ENCODE data around the gene RAET1G. TPM values are rescaled to one million over a fixed set of nuclear protein-coding genes. Genes with fewer than 3 reads are reported as not detected.

RAET1G gene
- total and polyA plus RNA-seq, 2 donors (not counting 3 experiments of a cell fraction or from before 2014, with no cell fraction given): 1.6 to 2.1 TPM

GRCh38 chr6:149897855-149898744 is 24.8 kb downstream of the RAET1G start, which contains the start of gene RAET1E:
RAET1E (minus strand) TSS chr6:149898113; CDS start chr6:149890901, 7,212 bp downstream.
- Histone ChIP-seq H3K4me1 (ENCODE audit: control insufficient read depth, extremely low read depth, insufficient read depth, low read length) (peaks cover 17% of the 10 kb centered on the region), H3K27ac (ENCODE audit: insufficient read depth, low read depth, low read length) (no peak within 1 kb of the TSS), H2AFZ (ENCODE audit: low read depth, low read length) (peak within 1 kb of the TSS; percentile 8), H3K4me2 (ENCODE audit: insufficient read depth, low read length) (no peak within 1 kb of the TSS), H3K27me3 (ENCODE audit: control insufficient read depth in 2 of 2, insufficient read depth in 2 of 2, low read length in 2 of 2) (peaks cover 2 to 7% of the 10 kb centered on the region in 2 experiments), H3K9ac (replicated peaks; ENCODE audit: extremely low read depth, insufficient read depth, low read length) (no peak within 1 kb of the TSS), H4K20me1 (replicated peaks; ENCODE audit: control insufficient read depth, extremely low read depth, insufficient read depth, low read length) (no peaks in the 10 kb centered on the region), H3K9me3 (replicated peaks; ENCODE audit: control insufficient read depth, insufficient read depth, low read length) (no peaks in the 10 kb centered on the region), H3K79me2 (ENCODE audit: control insufficient read depth, insufficient read depth, low read length) (no peaks in the 10 kb centered on the region), H3K9me1 (replicated peaks; ENCODE audit: control insufficient read depth, extremely low read depth, insufficient read depth, low read length) (no peaks in the 10 kb centered on the region), H3K36me3 (ENCODE audit: control insufficient read depth in 2 of 2, extremely low read depth in 1 of 2, insufficient read depth in 2 of 2, low read length in 2 of 2) (no peaks in the 10 kb centered on the region), H3K4me3 (replicated peaks in 1 of 3; ENCODE audit: insufficient read depth in 1 of 3, low read depth in 1 of 3, low read length in 3 of 3) (no peak within 1 kb of the TSS)
- no TSS peak for BruUV-seq (replicated peaks)
- FAIRE-seq (no peak), DNase-seq (ENCODE audit: low read depth, low spot score) (no peak)
- ChIA-PET CTCF (interaction anchor here (0.8 to 0.9 kb wide), 2 partner anchors 85 to 118 kb away, joined by 3 read pairs; no protein-coding TSS in a partner anchor), POLR2A (interaction anchor here (0.6 kb wide), 1 partner anchor 36 kb away, joined by 3 read pairs; no protein-coding TSS in a partner anchor)
- dilution Hi-C loops (cut with MboI; ENCODE audit: extremely low pct_ligation_motif_present, low sequenced_read_pairs): no loop called here
- no peak for TF ChIP-seq POLR2AphosphoS5 (IDR thresholded peaks at IDR 0.05; ENCODE audit: insufficient read depth, low read depth, low read length)
- TF ChIP-seq POLR2A (IDR thresholded peaks at IDR 0.05; ENCODE audit: low read depth, low read length): no peak
- no peak for TF ChIP-seq MYC (IDR thresholded peaks at IDR 0.05; ENCODE audit: low read depth, low read length)
- TF ChIP-seq FOS (IDR thresholded peaks at IDR 0.05; ENCODE audit: borderline replicate concordance, insufficient read depth, low read length): no peak
- TF ChIP-seq JUN (IDR thresholded peaks at IDR 0.05; ENCODE audit: borderline replicate concordance, insufficient read depth, insufficient read length, low read depth): no peak
- TF ChIP-seq EZH2 (IDR thresholded peaks at IDR 0.05; ENCODE audit: borderline replicate concordance, low read depth, low read length, severe bottlenecking): no peak
- no peak for TF ChIP-seq MAX (IDR thresholded peaks at IDR 0.05; ENCODE audit: insufficient read depth, insufficient read length)
- no peak for TF ChIP-seq GATA2 (IDR thresholded peaks at IDR 0.05; ENCODE audit: insufficient read depth, insufficient read length, low read depth, low read length)
- no peak for TF ChIP-seq CTCF (IDR thresholded peaks at IDR 0.05; ENCODE audit: extremely low read depth in 1 of 2, insufficient read depth in 1 of 2, low read depth in 1 of 2, low read length in 2 of 2)
- intact Hi-C loops (cut with micrococcal nuclease): loop anchor here (2.0 kb wide), 1 partner anchor 33 kb away; the partner anchor contains the start of gene LRP11

Measured in endothelial cell of umbilical vein (primary cell).